Measurements from ENCODE around the gene TMEM176B. TPM values are rescaled to one million over a fixed set of nuclear protein-coding genes. Genes with fewer than 3 reads are reported as not detected.

The TMEM176B gene
- total and polyA plus RNA-seq, 2 of the 13 experiments (the other 11 are each of a cell fraction or from before 2014, with no cell fraction given): not detected

DNA sequence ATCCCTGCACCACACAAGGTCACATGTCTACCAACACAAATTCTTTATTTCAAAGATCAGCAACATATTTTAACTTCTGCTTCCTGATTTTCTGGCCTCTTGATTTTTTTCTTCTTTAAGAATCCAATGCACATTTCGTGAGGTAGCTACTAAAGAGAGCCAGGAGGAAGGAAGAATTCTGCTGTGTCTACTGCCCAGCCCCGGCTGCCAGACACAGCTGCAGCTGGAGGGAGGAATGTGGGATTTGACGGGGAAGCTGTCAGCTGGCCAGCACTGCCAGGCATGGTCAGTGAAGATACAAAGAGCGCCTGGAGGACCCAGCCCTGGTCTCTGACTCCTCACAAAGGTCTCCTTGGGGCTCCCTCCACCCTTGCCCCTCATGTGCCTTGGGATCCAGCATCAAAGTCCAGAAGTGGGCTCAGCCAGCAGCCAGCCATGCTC, 45.3 kb upstream of the TMEM176B start:
- Histone ChIP-seq H3K4me1 (ENCODE audit: insufficient read depth, low read length) (no peaks in the 10 kb centered on the region), H2AFZ (ENCODE audit: low read length) (no peak overlapping the region), H3K4me2 (ENCODE audit: low read depth, low read length) (no peak overlapping the region), H3K36me3 (replicated peaks in 1 of 2; ENCODE audit: control insufficient read depth in 1 of 2, insufficient read depth in 2 of 2, low read length in 2 of 2) (no peaks in the 10 kb centered on the region), H3K9me3 (ENCODE audit: low read length) (no peaks in the 10 kb centered on the region), H3K27me3 (ENCODE audit: control insufficient read depth in 1 of 2, insufficient read depth in 2 of 2, low read length in 2 of 2) (peaks cover 4 to 27% of the 10 kb centered on the region in 2 experiments; a peak in 3 of 5 replicates), H4K20me1 (ENCODE audit: insufficient read depth, low read length) (no peaks in the 10 kb centered on the region), H3K27ac (ENCODE audit: extremely low read length, insufficient read depth, low read length) (no peak overlapping the region), H3K4me3 (replicated peaks in 1 of 3; ENCODE audit: insufficient read depth in 1 of 3, low read depth in 2 of 3, low read length in 3 of 3) (no peak overlapping the region), H3K9ac (ENCODE audit: insufficient read depth, low read depth, low read length) (no peak overlapping the region), H3K79me2 (ENCODE audit: insufficient read depth, low read length) (no peaks in the 10 kb centered on the region)
- intact Hi-C loops (cut with micrococcal nuclease; ENCODE audit: unreplicated experiment): no loop called here
- no peak for FAIRE-seq
- ATAC-seq: no peak
- no peak for DNase-seq (ENCODE audit: low spot score)
- BruUV-seq (replicated peaks): no TSS peak
- ChIA-PET CTCF (ENCODE audit: low intra/inter-chr PET ratio, low total read pairs) (no interaction called here), POLR2A (no interaction called here)
- TF ChIP-seq, protein P1, sequence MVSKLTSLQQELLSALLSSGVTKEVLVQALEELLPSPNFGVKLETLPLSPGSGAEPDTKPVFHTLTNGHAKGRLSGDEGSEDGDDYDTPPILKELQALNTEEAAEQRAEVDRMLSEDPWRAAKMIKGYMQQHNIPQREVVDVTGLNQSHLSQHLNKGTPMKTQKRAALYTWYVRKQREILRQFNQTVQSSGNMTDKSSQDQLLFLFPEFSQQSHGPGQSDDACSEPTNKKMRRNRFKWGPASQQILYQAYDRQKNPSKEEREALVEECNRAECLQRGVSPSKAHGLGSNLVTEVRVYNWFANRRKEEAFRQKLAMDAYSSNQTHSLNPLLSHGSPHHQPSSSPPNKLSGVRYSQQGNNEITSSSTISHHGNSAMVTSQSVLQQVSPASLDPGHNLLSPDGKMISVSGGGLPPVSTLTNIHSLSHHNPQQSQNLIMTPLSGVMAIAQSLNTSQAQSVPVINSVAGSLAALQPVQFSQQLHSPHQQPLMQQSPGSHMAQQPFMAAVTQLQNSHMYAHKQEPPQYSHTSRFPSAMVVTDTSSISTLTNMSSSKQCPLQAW (CRISPR knock-in tag; IDR thresholded peaks at IDR 0.05): no peak
- TF ChIP-seq KDM3A (CRISPR knock-in tag; IDR thresholded peaks at IDR 0.05; ENCODE audit: low read depth) (no peak), NCOR1 (IDR thresholded peaks at IDR 0.05; ENCODE audit: borderline replicate concordance, low read length) (no peak), NFRKB (IDR thresholded peaks at IDR 0.05) (no peak), ISL2 (CRISPR knock-in tag; IDR thresholded peaks at IDR 0.05) (no peak), MYC (CRISPR knock-in tag; IDR thresholded peaks at IDR 0.05; ENCODE audit: borderline replicate concordance) (no peak), RFXAP (CRISPR knock-in tag; IDR thresholded peaks at IDR 0.05; ENCODE audit: borderline replicate concordance) (no peak), KLF13 (CRISPR knock-in tag; IDR thresholded peaks at IDR 0.05) (no peak), ZNF10 (CRISPR knock-in tag; IDR thresholded peaks at IDR 0.05; ENCODE audit: borderline replicate concordance, low read depth) (no peak)
- TF ChIP-seq, protein P2, sequence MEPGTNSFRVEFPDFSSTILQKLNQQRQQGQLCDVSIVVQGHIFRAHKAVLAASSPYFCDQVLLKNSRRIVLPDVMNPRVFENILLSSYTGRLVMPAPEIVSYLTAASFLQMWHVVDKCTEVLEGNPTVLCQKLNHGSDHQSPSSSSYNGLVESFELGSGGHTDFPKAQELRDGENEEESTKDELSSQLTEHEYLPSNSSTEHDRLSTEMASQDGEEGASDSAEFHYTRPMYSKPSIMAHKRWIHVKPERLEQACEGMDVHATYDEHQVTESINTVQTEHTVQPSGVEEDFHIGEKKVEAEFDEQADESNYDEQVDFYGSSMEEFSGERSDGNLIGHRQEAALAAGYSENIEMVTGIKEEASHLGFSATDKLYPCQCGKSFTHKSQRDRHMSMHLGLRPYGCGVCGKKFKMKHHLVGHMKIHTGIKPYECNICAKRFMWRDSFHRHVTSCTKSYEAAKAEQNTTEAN (CRISPR knock-in tag; conservative IDR thresholded peaks at IDR 0.05): no peak
- TF ChIP-seq, protein P3, sequence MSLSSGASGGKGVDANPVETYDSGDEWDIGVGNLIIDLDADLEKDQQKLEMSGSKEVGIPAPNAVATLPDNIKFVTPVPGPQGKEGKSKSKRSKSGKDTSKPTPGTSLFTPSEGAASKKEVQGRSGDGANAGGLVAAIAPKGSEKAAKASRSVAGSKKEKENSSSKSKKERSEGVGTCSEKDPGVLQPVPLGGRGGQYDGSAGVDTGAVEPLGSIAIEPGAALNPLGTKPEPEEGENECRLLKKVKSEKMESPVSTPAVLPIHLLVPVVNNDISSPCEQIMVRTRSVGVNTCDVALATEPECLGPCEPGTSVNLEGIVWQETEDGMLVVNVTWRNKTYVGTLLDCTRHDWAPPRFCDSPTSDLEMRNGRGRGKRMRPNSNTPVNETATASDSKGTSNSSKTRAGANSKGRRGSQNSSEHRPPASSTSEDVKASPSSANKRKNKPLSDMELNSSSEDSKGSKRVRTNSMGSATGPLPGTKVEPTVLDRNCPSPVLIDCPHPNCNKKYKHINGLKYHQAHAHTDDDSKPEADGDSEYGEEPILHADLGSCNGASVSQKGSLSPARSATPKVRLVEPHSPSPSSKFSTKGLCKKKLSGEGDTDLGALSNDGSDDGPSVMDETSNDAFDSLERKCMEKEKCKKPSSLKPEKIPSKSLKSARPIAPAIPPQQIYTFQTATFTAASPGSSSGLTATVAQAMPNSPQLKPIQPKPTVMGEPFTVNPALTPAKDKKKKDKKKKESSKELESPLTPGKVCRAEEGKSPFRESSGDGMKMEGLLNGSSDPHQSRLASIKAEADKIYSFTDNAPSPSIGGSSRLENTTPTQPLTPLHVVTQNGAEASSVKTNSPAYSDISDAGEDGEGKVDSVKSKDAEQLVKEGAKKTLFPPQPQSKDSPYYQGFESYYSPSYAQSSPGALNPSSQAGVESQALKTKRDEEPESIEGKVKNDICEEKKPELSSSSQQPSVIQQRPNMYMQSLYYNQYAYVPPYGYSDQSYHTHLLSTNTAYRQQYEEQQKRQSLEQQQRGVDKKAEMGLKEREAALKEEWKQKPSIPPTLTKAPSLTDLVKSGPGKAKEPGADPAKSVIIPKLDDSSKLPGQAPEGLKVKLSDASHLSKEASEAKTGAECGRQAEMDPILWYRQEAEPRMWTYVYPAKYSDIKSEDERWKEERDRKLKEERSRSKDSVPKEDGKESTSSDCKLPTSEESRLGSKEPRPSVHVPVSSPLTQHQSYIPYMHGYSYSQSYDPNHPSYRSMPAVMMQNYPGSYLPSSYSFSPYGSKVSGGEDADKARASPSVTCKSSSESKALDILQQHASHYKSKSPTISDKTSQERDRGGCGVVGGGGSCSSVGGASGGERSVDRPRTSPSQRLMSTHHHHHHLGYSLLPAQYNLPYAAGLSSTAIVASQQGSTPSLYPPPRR (CRISPR knock-in tag; IDR thresholded peaks at IDR 0.05; ENCODE audit: borderline replicate concordance): no peak
- TF ChIP-seq, protein P4, sequence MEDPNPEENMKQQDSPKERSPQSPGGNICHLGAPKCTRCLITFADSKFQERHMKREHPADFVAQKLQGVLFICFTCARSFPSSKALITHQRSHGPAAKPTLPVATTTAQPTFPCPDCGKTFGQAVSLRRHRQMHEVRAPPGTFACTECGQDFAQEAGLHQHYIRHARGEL (CRISPR knock-in tag; IDR thresholded peaks at IDR 0.05): no peak
- TF ChIP-seq, protein P5, sequence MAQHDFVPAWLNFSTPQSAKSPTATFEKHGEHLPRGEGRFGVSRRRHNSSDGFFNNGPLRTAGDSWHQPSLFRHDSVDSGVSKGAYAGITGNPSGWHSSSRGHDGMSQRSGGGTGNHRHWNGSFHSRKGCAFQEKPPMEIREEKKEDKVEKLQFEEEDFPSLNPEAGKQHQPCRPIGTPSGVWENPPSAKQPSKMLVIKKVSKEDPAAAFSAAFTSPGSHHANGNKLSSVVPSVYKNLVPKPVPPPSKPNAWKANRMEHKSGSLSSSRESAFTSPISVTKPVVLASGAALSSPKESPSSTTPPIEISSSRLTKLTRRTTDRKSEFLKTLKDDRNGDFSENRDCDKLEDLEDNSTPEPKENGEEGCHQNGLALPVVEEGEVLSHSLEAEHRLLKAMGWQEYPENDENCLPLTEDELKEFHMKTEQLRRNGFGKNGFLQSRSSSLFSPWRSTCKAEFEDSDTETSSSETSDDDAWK (CRISPR knock-in tag; IDR thresholded peaks at IDR 0.05): no peak
- in situ Hi-C loops (cut with HindIII; ENCODE audit: extremely low pct_ligation_motif_present, low pct_unique_long_range_greater_than_20kb): no loop called here
- 4% methylated on average over 4 of the region's 4 CpGs for WGBS (ENCODE audit: low lambda C conversion rate)
